Osteoblast (primary cell): Measurements from ENCODE around the gene HDAC4. TPM values are rescaled to one million over a fixed set of nuclear protein-coding genes. Genes with fewer than 3 reads are reported as not detected.

ENCODE experiments used
- DNase-seq: peaks from one replicate; pipeline ENCODE4 v3.0.0; 2011; ENCODE audit warnings: low spot score, mixed read lengths; ENCODE audit not compliant: insufficient read length; ENCODE audit errors: missing footprints
- H2AFZ ChIP-seq: 2 replicates; pipeline ENCODE4 v1.6.0; 2011; ENCODE audit warnings: mild to moderate bottlenecking, low read length
- H3K27ac ChIP-seq: 2 replicates; pipeline ENCODE4 v1.5.1; 2011; ENCODE audit warnings: mild to moderate bottlenecking, low read depth, low read length, moderate library complexity
- H3K27me3 ChIP-seq: 2 replicates; pipeline ENCODE4 v1.6.0; 2012; ENCODE audit warnings: mild to moderate bottlenecking, control low read depth, inconsistent platforms, low read length, moderate library complexity; ENCODE audit not compliant: insufficient read depth
- H3K36me3 ChIP-seq: 2 replicates; pipeline ENCODE4 v1.5.1; 2011; ENCODE audit warnings: mild to moderate bottlenecking, low read length, control low read depth, moderate library complexity; ENCODE audit not compliant: insufficient read depth
- H3K4me1 ChIP-seq: 2 replicates; pipeline ENCODE4 v1.5.1; 2011; ENCODE audit warnings: mild to moderate bottlenecking, low read length, control low read depth, moderate library complexity; ENCODE audit not compliant: insufficient read depth
- H3K4me2 ChIP-seq: 2 replicates; pipeline ENCODE4 v1.6.0; 2011; ENCODE audit warnings: mild to moderate bottlenecking, low read length; ENCODE audit not compliant: insufficient read depth
- H3K4me3 ChIP-seq: fragments of 200-600 bp; sonication (generic); 3 replicates; pipeline ENCODE4 v1.5.1; 2012; ENCODE audit warnings: mild to moderate bottlenecking, low read length, inconsistent platforms; ENCODE audit not compliant: insufficient read depth
- H3K79me2 ChIP-seq: 2 replicates; pipeline ENCODE4 v1.6.0; 2012; ENCODE audit warnings: mild to moderate bottlenecking, low read length, control low read depth, inconsistent platforms; ENCODE audit not compliant: insufficient read depth
- H3K9me3 ChIP-seq: 2 replicates; pipeline ENCODE4 v1.5.1; 2011; ENCODE audit warnings: low read depth, low read length, control low read depth
- H4K20me1 ChIP-seq: 2 replicates; pipeline ENCODE4 v1.6.0; 2012; ENCODE audit warnings: mild to moderate bottlenecking, low read length, control low read depth; ENCODE audit not compliant: insufficient read depth
- total RNA-seq: library from RNA; depleted of rRNA; stranded (reverse); fragments of >200 nt; gene quantifications from 2 replicates; pipeline ENCODE4 v1.2.3, GENCODE V29; 2012
- TF ChIP-seq, protein P1 (sequence below): IDR thresholded peaks from 2 replicates; pipeline ENCODE4 v1.5.1; 2011; ENCODE audit warnings: mild to moderate bottlenecking, low read depth, low read length, moderate library complexity; ENCODE audit errors: extremely low read depth

Gene HDAC4
- total RNA-seq, 1 donor, result 30.8 TPM

DNA sequence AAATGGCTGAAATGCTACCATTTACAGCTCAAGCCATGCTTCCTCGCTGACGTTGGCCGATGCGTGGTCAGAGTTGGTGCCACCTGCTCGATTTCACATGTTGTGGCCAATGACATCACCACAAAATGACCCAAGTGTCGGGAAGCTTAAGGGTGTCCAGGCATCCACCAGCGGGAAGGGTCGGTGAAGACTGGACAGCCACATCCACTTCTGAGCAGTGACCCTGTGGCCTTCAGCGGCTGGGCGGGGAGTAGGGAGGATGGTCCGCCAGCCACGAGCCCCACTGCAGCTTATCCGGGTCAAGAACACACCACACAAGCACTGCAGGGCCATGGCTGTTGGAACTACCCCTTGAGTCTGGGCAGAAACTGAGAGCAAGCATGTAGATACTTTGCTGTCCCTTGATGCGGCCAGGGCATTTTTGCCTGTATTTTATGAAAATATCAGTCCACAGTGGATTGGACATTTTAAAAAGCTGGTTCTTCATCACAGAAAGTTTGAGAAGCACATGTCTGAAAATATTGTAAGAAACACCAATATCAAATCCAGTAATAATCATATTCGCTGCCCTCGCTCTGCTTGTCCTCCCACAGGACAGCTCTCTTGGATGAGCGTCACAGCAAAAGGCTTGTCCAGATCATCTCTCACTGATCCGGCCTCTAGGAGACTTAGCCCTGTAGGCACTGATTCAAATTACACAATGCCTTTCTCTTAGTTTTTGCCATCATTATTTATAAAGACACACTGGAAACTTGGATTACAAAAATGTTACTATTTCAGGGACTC lies 379.0 kb downstream of the HDAC4 start:
- DNase-seq, result peak; percentile 81
- Histone ChIP-seq H3K27me3 (no peaks in the 10 kb centered on the region), H3K27ac (no peak overlapping the region), H3K9me3 (no peaks in the 10 kb centered on the region), H3K4me3 (no peak overlapping the region), H3K79me2 (no peaks in the 10 kb centered on the region), H2AFZ (no peak overlapping the region), H3K4me1 (peaks cover 8% of the 10 kb centered on the region), H3K36me3 (no peaks in the 10 kb centered on the region), H4K20me1 (no peaks in the 10 kb centered on the region), H3K4me2 (no peak overlapping the region)
- TF ChIP-seq, protein P1, sequence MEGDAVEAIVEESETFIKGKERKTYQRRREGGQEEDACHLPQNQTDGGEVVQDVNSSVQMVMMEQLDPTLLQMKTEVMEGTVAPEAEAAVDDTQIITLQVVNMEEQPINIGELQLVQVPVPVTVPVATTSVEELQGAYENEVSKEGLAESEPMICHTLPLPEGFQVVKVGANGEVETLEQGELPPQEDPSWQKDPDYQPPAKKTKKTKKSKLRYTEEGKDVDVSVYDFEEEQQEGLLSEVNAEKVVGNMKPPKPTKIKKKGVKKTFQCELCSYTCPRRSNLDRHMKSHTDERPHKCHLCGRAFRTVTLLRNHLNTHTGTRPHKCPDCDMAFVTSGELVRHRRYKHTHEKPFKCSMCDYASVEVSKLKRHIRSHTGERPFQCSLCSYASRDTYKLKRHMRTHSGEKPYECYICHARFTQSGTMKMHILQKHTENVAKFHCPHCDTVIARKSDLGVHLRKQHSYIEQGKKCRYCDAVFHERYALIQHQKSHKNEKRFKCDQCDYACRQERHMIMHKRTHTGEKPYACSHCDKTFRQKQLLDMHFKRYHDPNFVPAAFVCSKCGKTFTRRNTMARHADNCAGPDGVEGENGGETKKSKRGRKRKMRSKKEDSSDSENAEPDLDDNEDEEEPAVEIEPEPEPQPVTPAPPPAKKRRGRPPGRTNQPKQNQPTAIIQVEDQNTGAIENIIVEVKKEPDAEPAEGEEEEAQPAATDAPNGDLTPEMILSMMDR, result no peak

DNA sequence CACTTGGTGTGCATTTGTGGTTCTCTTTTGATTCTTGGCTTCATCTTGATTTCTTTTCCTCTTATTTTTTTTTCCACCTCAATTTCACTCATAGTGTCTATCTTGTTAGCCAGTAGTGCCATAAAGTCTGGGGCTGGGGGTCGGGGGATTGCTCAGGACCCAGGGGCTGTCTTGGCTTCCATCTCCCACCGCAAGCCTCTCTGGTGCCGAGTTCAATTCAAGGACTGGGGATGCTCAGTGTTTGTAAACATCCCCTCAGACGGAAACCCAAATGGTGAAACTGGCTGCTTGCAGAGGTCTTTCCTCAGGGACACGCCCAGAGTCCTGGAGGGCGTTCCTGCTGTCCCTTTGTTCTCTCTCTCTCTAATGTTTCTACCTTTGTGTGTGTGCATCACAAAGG lies 379.6 kb downstream of the HDAC4 start:
- no peak overlapping the region for H2AFZ ChIP-seq
- H4K20me1 ChIP-seq, result no peaks in the 10 kb centered on the region
- H3K4me1 ChIP-seq, result peaks cover 8% of the 10 kb centered on the region
- H3K27me3 ChIP-seq, result no peaks in the 10 kb centered on the region
- peak; percentile 42 for DNase-seq
- H3K79me2 ChIP-seq, result no peaks in the 10 kb centered on the region
- H3K36me3 ChIP-seq, result no peaks in the 10 kb centered on the region
- TF ChIP-seq, protein P1, result no peak
- H3K4me2 ChIP-seq, result no peak overlapping the region
- no peaks in the 10 kb centered on the region for H3K9me3 ChIP-seq
- H3K27ac ChIP-seq, result no peak overlapping the region
- H3K4me3 ChIP-seq, result no peak overlapping the region

DNA sequence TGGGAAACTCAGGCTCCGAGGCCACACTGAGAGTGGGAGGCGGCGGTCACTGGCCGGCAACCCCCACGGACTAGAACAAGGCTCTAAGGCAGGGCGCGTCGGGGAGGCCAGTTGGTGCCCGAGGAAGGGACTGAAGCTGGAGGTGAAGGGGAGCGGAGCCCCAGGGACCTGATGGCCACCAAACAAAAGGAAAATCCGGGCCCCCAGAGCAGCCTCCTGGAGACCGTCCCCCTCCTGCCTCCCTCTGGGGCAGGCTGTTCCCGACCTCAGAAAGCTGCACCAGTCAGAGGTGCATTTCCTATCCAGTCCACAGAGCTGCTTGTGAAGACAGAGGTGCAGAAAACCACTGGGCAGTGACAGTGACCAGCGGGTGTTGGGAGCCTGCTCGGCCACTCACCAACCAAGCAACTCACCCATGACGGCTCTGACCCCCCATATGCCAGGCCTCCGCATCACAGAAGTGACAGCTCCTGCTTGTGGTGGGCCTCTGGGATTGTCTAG lies 380.2 kb downstream of the HDAC4 start:
- Histone ChIP-seq H3K36me3 (no peaks in the 10 kb centered on the region), H2AFZ (no peak overlapping the region), H3K27ac (no peak overlapping the region), H3K79me2 (no peaks in the 10 kb centered on the region), H3K4me3 (no peak overlapping the region), H3K27me3 (no peaks in the 10 kb centered on the region), H3K4me1 (peaks cover 8% of the 10 kb centered on the region), H4K20me1 (no peaks in the 10 kb centered on the region), H3K4me2 (no peak overlapping the region), H3K9me3 (no peaks in the 10 kb centered on the region)
- TF ChIP-seq, protein P1, result no peak
- peak; percentile 58 for DNase-seq

DNA sequence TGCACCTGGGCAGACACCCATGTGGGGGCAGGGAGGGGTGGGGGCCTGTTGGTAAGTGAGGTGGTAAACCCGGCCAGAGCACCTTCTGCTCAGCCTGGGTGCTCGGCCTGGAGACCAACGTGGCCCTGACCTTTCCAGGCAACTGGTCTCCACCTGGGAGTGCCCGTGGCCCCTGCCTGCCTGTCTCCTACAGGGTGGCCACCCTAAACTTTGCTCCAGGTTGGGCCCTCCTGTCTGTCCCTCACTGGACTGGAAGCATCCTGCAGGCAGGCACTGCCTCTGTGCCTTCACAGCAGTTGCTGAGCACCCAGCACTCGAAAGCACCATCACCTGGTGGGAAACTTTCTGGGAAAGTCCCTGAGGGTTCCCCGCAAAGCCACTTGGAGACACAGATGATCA lies 381.6 kb downstream of the HDAC4 start:
- Histone ChIP-seq H2AFZ (no peak overlapping the region), H3K9me3 (no peaks in the 10 kb centered on the region), H3K79me2 (no peaks in the 10 kb centered on the region), H3K4me3 (no peak overlapping the region), H4K20me1 (no peaks in the 10 kb centered on the region), H3K27ac (no peak overlapping the region), H3K4me1 (no peaks in the 10 kb centered on the region), H3K27me3 (peaks cover 6% of the 10 kb centered on the region), H3K4me2 (no peak overlapping the region), H3K36me3 (no peaks in the 10 kb centered on the region)
- DNase-seq, result no peak
- TF ChIP-seq, protein P1, result no peak
